G401.6 (cell line): ENCODE measurements around the gene NME4.
"Not testable (repeated sequence)": the region's sequence is repeated elsewhere in the genome, so short reads cannot be mapped to it uniquely, and the experiment has no call there.

Source experiments
- FAIRE-seq: peaks from 2 replicates; lab custom pipeline; 2012; peaks lifted over from hg19 to GRCh38; lab: Jason Lieb, UNC

NME4 gene

GRCh38 chr16:377419-377951 is 19.5 kb upstream of the NME4 start:
- FAIRE-seq, result no peak

- not testable (repeated sequence) for FAIRE-seq
Measured at GRCh38 chr16:378113-378820, 18.7 kb upstream of the NME4 start.

- FAIRE-seq, result no peak
Measured at GRCh38 chr16:378821-379182, 18.2 kb upstream of the NME4 start.

- no peak for FAIRE-seq
Measured at GRCh38 chr16:379183-379960, 17.6 kb upstream of the NME4 start.

GRCh38 chr16:379961-380761 is 16.8 kb upstream of the NME4 start:
- no peak for FAIRE-seq

GRCh38 chr16:380762-381011 is 16.3 kb upstream of the NME4 start:
- FAIRE-seq, result no peak

GRCh38 chr16:381012-381788 is 15.8 kb upstream of the NME4 start:
- no peak for FAIRE-seq

- no peak for FAIRE-seq
Measured at GRCh38 chr16:381789-382717, 14.9 kb upstream of the NME4 start, which contains the start of gene PGAP6. PGAP6 (minus strand) TSS chr16:381978; CDS start chr16:381821, 157 bp downstream.

GRCh38 chr16:383326-384051 is 13.5 kb upstream of the NME4 start:
- FAIRE-seq, result no peak

- peak; percentile 89 for FAIRE-seq
Measured at GRCh38 chr16:386641-387156, 10.3 kb upstream of the NME4 start.

GRCh38 chr16:387761-388666 is 9.0 kb upstream of the NME4 start:
- not testable (repeated sequence) for FAIRE-seq

GRCh38 chr16:389352-389751 is 7.6 kb upstream of the NME4 start:
- FAIRE-seq, result no peak

GRCh38 chr16:391885-392335 is 5.1 kb upstream of the NME4 start:
- FAIRE-seq, result no peak

GRCh38 chr16:392450-393030 is 4.5 kb upstream of the NME4 start:
- FAIRE-seq, result no peak

GRCh38 chr16:396199-396598 is 800 bp upstream of the NME4 start:
- peak; percentile 66 for FAIRE-seq

GRCh38 chr16:396605-397004 is 394 bp upstream of the NME4 start:
- FAIRE-seq, result peak; percentile 70

GRCh38 chr16:397736-398332 is 835 bp downstream of the NME4 start:
- peak; percentile 33 for FAIRE-seq
